GM21528 (cell line): ENCODE measurements around the gene CLEC18A.
"Not testable (repeated sequence)": the region's sequence is repeated elsewhere in the genome, so short reads cannot be mapped to it uniquely, and the experiment has no call there.

Source experiments
- ATAC-seq: cut with Tn5 transposase; IDR thresholded peaks from one replicate; pipeline ENCODE4 v1.9.1; 2021; ENCODE audit warnings: mild to moderate bottlenecking, moderate library complexity; ENCODE audit not compliant: unreplicated experiment, low FRiP score

The CLEC18A gene

DNA sequence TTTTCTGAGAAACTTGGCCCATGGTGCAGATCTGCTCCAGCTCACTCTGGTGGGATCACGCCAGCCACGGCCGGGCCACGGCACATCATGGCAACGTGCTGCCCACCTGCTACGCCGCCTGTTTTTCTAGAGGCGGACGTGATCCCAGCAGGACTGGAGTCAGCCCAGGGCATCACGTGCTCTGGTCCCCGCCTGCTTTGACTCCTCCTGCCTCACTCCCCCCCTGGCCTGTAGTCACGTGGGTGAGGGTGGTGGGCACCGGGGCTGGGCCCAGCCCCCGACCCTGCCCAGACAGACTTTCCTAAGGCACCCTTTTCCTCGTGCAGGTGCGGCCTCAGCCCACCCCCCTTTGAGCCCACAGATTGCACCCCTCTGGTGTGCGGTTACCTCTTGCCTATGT, 723 bp upstream of the CLEC18A start:
- ATAC-seq = not testable (repeated sequence)

DNA sequence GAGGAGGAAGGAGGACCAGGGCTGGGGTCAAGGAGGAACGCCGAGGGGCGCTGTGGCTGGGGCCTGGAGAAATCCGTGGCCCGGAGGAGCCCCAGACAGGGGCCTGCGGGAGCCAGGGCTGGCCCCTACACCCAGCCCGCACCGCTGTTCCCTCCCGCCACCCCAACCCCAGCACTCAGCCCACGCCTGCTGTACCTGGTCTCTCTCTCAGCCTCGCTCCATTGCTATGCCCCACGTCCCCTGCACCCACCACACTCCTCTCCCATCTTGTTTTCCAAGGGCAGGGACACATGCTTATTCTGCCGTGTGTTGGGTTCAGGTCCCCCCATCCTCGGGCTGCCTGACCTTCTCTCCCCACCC, 518 bp downstream of the CLEC18A start:
- not testable (repeated sequence) for ATAC-seq

DNA sequence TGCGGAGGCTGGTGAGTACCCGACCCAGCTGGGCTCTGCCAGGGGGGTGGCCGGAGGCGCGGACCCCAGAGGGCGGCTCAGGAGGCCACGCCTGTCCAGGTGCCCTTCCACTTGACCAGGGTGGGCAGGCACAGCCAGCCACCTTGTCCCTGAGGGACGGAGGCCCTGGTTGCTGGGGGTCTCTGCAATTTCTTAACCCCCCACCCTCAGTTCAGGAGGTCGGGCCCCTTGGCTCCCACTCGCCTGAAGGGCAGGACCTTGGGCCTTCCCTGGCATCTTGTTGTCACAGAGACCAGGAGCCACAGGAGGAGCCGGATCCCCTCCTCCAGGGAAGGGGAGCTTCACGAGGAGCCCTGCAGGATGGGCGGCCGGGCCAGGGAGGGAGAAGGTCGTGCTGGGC, 982 bp downstream of the CLEC18A start:
- not testable (repeated sequence) for ATAC-seq

DNA sequence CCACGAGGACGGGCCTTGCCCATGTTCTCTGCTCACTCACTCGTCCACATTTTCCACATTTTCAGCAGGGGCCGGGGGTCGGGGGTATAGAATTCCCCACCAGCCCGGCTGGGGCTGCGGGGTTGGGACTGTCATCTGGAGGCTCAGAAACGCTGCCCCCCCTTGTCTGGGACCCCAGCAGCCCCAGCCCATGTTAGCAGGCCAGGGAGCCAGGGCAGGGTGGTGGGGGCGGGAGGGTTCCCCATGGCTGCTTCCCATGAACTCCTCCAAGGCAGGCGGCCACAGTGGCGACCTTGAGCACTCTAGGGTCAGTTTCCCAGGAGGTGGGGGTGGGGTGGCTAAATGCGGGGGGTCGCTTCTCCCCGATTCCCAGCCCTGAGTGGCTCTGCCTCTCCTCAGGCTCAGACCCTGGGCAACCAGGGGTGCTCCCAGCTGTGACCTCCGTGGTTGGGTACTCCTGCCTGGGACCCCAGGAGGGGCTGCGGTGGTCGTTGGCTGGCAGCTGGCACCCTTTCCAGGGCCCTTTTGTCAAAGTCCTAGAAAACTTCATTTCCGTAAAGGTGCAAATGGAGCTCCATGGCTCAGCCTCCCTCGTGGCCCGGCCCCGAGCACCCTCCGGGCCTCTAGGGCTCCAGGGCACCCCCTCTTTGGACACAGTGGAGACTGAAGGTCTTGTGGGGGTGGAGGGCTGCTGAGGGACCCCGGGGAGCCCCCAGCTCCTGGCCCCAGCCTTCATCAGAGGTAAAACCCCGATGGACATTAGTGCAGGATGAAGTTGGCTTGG, 1.6 kb downstream of the CLEC18A start:
- not testable (repeated sequence) for ATAC-seq

DNA sequence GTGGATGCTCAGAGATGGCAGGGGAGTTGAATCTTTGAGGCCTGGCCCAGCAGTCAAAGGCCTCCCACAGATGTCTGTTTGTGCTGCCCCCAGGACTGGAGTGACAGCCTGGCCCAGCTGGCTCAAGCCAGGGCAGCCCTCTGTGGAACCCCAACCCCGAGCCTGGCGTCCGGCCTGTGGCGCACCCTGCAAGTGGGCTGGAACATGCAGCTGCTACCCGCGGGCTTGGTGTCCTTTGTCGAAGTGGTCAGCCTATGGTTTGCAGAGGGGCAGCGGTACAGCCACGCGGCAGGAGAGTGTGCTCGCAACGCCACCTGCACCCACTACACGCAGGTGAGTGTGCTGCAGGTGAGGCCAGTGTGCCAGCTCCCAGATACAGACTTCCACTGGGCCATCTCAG, 3.1 kb downstream of the CLEC18A start:
- ATAC-seq = not testable (repeated sequence)

DNA sequence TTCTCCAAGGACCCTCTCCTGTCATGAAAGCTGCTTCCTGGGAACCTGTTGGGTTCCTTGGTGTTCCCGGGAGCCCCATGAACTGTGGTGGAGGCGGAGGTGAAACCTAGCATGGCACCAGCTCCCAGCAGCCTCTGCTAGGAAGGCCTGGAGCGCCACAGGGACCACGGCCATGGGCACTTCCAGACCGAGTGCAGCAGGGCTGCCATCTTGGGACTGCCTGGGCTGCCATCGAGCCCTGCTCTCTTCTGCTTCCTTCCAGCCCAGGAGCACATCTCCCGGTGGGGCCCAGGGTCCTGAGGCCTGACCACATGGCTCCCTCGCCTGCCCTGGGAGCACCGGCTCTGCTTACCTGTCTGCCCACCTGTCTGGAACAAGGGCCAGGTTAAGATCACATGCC, 12.2 kb downstream of the CLEC18A start:
- not testable (repeated sequence) for ATAC-seq

DNA sequence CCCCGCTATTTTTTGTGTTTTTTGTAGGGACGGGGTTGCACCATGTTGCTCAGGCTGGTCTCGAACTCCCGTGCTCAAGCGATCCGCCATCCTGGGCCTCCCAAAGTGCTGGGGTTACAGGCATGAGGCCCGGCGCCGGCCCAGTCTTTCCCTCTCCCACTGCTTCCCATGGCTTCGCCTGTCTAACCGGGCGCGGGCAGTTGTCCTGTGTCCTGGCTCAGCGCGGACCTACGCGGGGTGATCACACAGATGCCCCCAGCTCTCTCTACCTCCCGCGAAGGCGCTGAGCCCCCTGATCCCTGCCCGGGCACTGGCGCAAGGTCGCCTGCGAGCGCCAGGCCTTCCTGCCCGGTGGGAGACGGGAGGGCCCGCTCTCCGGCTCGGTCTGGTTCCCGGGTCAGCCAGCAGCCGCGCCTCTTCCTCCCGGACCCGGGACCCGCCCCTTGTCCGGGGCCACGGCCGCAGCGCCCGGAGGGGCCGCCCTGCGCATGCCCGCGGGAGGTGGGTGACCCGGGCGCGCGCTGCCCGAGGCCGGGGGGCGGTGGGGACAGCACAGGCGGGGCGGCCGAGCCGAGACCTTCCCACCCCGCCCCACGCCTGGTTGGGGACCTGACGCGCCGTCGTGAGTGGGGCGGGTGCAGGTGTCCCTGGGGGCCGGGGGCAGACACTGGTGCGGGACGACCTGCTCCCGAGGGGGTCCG, 14.0 kb downstream of the CLEC18A start:
- not testable (repeated sequence) for ATAC-seq

DNA sequence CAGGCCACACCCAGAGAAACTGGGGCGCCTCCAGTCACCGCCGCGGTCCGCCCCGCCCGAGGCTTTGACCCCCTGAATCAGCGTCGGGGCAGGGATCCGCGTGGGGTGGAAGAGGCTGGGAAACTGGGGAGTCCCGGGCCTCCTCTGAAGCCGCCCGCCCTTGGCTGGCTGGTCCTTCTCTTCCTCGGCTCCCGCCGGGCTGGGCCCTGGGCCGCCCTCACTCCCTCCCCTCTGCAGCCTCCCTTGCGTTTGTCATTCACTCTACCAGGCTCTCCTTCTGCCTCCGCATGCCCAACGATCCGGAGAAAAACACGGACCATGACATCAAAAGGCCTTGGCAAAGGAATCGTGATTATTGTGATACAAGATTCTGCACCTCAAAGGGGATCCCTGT, 14.5 kb downstream of the CLEC18A start:
- ATAC-seq = not testable (repeated sequence)

DNA sequence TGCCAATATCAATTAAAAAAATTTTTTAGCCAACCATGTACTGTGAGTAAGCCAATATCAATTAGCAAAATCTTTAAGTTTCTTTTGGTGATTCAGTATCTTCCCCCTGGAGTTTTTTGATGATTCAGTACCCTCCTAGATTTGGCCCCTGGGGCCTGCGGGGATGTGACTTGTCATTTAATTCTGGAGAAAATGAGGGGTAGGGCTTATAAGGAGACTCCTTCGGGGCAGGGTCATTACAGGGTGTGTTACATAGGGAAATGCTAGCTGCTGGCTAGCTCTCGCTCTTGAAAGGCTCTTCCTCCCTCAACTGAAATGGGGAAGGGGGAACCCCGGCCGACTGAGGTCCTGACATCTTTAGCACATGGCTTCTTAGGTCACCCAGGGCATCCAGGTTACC, 16.6 kb downstream of the CLEC18A start:
- ATAC-seq = not testable (repeated sequence)

DNA sequence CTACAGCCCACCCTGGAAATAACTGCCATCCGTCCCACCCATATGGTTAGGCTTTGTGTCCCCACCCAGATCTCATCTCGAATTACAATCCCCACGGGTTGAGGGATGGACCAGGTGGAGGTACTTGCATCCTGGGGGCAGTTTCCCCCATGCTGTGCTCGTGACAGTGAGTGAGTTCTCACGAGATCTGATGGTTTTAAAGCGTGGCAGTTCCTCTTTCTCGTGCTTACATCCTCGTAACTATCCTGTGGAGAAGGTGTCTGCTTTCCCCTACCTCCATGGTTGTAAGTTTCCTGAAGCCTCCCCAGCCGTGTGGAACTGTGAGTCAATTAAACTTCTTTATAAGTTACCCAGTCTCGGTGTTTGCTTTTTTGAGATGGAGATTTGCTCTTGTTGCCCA, 17.0 kb downstream of the CLEC18A start:
- not testable (repeated sequence) for ATAC-seq

DNA sequence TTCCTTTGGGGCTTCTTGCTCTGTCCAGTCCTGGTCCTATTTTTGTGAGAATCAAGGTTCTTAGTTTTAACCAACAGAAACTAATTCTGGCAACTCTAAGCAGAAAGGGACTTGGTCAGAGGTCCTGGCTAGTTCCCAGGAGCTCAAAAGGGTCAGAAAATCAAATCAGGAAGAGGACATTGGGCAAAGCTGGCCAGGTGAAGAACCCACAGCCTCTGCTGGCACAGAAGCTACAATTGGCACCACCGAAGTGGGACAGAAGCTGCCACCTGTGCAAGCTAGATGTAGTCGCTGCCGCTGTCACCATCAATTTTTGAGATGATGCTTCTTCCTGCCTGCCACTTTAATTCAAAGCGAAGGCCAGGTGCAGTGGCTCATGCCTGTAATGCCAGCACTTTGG, 18.5 kb downstream of the CLEC18A start:
- ATAC-seq = not testable (repeated sequence)

DNA sequence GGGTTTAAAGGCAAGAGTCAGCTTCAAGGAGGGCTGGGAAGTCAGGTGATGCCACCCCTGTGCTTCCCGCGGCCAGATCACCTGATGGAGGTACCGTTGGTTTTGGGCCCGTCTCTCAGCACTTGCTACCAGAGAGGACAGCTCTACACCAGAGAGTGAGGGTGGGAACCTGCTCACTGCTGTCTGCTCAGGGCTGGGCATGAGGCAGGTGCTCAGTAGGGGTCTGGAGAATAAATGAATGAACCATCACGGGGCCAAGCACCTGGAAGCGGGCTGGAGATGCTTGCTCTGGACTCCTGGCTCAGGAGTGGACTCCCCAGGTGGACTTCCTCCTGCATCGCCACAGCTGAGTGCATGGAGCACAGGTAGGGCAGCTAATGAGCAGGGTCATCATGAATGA, 21.0 kb downstream of the CLEC18A start:
- not testable (repeated sequence) for ATAC-seq

DNA sequence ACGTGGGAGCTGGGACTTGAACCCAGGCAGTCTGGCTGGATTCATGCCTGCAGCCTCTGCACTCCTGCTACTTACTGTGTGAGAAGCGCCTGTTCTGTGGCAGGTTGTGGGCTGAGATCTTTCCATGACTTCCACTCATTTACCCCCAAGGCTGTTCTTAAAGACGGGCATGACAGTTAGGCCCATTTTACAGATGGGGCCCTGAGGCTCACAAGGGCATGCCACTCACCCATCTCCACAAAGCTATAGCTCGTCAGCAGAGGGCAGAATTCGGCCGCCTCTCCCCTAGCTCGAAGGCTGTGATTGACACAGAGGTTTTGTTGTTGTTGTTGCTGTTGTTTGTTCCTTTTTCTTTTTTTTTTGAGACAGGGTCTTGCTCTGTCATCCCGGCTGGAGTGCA, 21.8 kb downstream of the CLEC18A start:
- not testable (repeated sequence) for ATAC-seq

DNA sequence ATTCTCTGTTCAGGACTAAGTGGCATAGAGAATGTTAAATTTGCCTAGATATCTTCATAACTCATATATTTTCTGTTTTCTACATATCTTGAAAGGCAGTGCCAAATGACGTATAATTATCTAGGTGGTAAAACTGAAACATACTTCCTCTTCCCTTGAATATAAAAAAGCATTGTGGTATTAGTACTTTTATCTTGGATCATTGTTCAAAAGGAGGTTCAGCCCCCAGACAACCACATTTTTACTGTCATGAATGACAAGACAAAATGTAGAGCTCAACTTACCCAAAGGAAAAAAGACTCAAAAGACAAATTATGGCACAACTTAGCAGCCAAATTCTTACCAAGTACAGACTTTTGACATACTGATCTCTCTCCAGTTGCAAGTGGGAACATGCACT, 34.1 kb downstream of the CLEC18A start:
- not testable (repeated sequence) for ATAC-seq

DNA sequence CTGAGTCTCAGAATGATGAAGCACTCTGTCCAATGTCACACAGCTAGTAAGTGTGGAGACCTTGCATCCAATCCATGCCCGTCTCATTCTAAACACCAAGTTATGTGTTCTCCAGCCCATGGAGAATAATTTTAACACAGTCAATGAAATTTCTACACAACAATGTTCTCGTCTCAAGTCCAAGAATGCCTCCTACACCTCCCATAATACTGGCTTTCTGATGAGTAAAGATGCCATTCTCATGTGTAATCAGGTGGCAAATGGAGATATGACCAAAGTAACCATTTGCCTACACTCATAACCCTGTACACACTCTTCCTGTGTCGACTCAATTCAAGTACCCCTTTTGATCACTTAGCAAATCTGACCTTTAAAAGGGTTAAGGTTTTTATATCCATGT, 46.8 kb downstream of the CLEC18A start:
- not testable (repeated sequence) for ATAC-seq

DNA sequence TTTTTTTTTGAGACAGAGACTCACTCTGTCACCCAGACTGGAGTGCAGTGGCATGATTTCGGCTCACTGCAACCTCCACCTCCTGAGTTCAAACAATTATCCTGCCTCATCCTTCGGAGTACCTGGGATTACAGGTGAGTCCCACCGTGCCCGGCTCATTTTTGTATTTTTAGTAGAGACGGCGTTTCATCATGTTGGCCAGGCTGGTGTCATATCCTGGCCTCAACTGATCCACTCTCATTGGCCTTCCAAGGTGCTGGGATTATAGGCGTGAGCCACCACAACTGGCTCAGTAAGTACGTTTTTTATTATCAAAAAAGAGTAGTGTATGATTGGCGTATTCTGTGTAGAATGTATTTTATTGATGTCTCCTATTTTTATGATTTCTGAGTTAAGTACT, 48.7 kb downstream of the CLEC18A start:
- not testable (repeated sequence) for ATAC-seq

DNA sequence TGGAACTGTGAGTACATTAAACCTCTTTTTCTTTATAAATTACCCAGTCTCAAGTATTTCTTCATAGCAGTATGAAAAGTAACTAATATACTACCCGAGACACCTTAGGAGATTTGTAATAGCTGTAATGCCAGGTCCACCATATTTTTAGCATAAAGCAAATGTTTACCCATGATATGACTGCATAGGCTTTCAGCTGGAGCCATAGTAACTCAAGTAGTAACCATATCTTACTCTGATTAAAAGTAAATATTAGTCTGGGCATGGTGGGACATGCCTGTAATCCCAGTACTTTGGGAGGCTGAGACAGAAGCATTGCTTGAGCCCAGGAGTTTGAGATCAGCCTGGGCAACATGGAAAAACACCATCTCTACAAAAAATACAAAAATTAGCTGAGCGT, 52.4 kb downstream of the CLEC18A start:
- ATAC-seq = not testable (repeated sequence)

DNA sequence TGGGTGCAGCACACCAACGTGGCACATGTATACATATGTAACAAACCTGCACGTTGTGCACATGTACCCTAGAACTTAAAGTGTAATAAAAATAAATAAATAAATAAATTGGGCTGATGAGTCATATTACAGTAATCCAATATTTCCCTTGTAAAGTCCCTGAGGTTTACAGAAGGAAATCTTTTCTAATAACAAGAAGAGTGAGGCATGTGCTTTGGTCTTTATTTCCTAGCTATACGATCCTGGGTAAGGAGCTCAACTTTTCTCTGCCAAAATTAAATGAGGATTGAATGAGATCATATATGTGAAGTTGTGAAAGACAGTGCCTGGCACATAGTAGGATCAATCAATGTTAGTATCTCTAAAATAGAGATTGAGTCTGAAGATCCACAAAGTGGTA, 57.5 kb downstream of the CLEC18A start:
- ATAC-seq = not testable (repeated sequence)

DNA sequence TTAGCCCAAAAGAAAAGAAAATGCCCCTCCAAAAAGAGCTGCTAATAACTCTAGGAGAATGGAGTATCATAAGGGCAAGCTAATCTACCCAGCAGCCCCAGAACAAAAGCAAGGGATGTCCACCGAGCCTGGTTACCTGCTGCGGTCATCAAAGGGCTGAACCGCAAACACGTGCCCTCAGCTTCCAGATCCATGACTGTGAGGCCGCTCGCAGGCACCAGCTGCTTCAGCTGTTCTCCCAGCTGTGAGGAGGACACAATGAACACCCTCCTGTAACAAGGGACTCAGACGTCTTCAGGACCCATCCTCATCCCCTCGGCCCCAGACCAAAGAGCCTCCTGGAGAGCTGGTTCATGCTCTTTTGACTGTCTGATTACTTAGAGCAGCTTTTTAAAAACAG, 59.5 kb downstream of the CLEC18A start:
- not testable (repeated sequence) for ATAC-seq

DNA sequence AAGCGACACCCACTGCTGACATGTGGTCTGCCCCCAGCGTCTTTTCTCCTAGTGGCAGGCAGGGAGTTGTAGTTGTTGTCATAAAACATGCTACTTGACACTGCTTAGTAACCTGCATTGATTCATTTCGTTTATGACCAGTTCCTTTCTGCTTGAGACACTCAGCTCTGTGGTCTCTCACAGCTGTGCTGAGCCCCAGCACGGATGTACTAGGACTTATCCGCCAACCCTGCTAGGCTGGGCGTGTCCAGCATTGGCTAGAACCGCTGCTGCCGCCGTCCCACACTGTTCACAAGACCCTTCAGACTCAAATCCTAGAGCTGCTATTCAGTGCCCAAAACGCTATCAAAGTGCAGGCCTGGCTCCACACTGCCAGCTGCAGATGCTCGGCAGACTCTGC, 60.0 kb downstream of the CLEC18A start:
- ATAC-seq = not testable (repeated sequence)

DNA sequence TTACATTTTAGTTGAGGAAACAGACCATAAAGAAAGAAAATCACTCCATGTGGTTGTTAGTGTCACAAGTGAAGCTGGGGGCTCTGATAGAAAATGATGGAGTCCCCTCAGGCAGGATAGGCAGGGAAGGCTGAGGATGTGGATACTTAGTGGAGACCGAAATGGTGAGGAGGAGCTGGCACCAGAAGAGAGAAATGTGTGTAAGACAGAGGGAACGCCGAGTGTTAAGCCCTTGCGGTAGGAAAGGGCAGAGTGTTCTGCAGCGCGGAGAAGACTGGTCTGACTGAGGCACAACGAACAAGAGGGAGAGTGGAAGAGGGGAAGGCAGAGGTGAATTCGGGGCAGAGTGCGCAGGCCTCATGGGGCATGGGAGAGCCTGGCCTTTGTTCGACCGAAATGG, 61.2 kb downstream of the CLEC18A start:
- not testable (repeated sequence) for ATAC-seq

DNA sequence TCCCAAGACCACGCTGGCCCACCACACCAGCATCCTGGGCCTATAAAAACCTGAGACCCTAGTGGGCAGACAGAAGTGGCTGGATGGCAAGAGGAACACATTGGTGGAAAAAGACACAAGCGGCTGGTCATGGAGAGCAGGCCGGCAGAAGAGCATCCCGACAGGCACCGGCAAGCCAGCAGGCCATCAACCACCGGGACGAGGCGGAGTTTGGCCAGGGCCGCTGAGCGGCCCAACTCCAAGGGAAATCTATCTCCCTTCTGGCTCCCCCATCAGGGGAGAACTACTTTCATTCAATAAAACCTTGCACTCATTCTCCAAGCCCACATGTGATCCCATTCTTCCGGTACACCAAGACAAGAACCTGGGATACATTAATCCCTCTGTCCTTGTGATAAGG, 61.8 kb downstream of the CLEC18A start:
- not testable (repeated sequence) for ATAC-seq
